MM.1S (cell line): Measurements from ENCODE around the gene RUVBL2.

Experiments
- EZH2 ChIP-seq: fragments of 300-600 bp; sonication (generic); optimal IDR thresholded peaks from 2 replicates; pipeline ENCODE3; 2017; ENCODE audit warnings: low read depth, mild to moderate bottlenecking, antibody characterized with exemption, low read length, mixed read lengths
- TF ChIP-seq, protein P1 (sequence below): fragments of 300-600 bp; sonication (generic); IDR thresholded peaks from 2 replicates; pipeline ENCODE4 v1.5.1; 2016; ENCODE audit warnings: antibody characterized with exemption, low read length, mixed read lengths

DNA sequence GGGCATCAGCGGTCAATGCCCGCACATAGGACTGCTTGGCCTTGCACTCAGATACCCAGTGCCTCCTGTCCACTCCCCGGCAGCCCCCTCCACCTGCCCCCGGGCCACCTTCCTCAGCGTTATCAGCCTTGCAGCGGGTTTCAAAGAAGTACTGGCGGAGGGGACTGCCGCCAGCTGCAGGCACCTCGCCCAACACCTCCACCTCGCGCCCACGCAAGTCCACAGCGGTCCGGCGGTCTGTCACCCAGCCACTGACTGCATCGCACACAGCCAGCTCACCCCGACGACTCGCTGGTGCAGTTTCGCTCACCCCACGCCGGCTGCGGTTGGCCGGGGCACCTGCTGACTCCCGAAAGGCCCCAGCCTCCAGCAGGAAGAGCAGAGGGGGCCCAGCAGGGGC is 67.8 kb downstream of the RUVBL2 start:
- TF ChIP-seq, protein P1, sequence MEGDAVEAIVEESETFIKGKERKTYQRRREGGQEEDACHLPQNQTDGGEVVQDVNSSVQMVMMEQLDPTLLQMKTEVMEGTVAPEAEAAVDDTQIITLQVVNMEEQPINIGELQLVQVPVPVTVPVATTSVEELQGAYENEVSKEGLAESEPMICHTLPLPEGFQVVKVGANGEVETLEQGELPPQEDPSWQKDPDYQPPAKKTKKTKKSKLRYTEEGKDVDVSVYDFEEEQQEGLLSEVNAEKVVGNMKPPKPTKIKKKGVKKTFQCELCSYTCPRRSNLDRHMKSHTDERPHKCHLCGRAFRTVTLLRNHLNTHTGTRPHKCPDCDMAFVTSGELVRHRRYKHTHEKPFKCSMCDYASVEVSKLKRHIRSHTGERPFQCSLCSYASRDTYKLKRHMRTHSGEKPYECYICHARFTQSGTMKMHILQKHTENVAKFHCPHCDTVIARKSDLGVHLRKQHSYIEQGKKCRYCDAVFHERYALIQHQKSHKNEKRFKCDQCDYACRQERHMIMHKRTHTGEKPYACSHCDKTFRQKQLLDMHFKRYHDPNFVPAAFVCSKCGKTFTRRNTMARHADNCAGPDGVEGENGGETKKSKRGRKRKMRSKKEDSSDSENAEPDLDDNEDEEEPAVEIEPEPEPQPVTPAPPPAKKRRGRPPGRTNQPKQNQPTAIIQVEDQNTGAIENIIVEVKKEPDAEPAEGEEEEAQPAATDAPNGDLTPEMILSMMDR, result no peak
- TF ChIP-seq EZH2, result no peak
